ENCODE results near the gene COPS7A.
"Not testable (repeated sequence)": the region's sequence is repeated elsewhere in the genome, so short reads cannot be mapped to it uniquely, and the experiment has no call there.

The COPS7A gene

DNA sequence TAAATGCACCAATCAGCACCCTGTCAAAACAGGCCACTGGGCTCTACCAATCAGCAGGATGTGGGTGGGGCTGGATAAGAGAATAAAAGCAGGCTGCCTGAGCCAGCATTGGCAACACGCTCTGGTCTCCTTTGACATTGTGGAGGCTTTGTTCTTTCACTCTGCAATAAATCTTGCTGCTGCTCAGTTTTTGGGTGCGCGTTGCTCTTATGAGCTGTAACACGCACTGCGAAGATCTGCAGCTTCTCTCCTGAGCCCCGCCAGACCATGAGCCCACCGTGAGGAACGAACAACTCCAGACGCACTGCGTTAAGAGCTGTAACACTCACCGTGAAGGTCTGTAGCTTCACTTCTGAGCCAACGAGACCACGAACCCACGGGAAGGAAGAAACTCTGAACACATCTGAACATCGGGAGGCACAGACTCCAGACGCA lies 14.9 kb upstream of the COPS7A start:
- Histone ChIP-seq H3K27me3 (replicated peaks; ENCODE audit: control insufficient read depth, insufficient read depth, low read length) (no peaks in the 10 kb centered on the region), H3K4me3 (replicated peaks; ENCODE audit: low read depth, low read length) (no peak overlapping the region), H3K36me3 (ENCODE audit: control insufficient read depth, insufficient read depth, low read length) (no peaks in the 10 kb centered on the region)
- TF ChIP-seq, protein P1, sequence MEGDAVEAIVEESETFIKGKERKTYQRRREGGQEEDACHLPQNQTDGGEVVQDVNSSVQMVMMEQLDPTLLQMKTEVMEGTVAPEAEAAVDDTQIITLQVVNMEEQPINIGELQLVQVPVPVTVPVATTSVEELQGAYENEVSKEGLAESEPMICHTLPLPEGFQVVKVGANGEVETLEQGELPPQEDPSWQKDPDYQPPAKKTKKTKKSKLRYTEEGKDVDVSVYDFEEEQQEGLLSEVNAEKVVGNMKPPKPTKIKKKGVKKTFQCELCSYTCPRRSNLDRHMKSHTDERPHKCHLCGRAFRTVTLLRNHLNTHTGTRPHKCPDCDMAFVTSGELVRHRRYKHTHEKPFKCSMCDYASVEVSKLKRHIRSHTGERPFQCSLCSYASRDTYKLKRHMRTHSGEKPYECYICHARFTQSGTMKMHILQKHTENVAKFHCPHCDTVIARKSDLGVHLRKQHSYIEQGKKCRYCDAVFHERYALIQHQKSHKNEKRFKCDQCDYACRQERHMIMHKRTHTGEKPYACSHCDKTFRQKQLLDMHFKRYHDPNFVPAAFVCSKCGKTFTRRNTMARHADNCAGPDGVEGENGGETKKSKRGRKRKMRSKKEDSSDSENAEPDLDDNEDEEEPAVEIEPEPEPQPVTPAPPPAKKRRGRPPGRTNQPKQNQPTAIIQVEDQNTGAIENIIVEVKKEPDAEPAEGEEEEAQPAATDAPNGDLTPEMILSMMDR (IDR thresholded peaks at IDR 0.05; ENCODE audit: insufficient read depth, low read length, poor library complexity, severe bottlenecking), result no peak
- no peak for DNase-seq (ENCODE audit: extremely low read depth, insufficient read length)

DNA sequence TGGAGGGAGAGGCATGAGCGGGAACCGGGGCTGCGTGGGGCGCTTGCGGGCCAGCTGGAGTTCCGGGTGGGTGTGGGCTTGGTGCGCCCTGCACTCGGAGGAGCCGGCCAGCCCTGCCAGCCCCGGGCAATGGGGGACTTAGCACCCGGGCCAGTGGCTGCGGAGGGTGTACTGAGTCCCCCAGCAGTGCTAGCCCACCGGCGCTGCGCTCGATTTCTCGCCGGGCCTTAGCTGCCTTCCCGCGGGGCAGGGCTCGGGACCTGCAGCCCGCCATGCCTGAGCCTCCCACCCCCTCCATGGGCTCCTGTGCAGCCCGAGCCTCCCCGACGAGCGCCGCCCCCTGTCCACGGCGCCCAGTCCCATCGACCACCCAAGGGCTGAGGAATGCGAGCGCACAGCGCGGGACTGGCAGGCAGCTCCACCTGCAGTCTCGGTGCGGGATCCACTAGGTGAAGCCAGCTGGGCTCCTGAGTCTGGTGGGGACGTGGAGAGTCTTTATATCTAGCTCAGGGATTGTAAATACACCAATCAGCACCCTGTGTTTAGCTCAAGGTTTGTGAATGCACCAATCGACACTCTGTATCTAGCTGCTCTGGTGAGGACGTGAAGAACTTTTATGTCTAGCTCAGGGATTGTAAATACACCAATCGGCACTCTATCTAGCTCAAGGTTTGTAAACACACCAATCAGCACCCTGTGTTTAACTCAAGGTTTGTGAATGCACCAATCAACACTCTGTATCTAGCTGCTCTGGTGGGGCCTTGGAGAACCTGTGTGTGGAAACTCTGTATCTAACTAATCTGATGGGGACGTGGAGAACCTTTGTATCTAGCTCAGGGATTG lies 7.6 kb upstream of the COPS7A start:
- H3K36me3 ChIP-seq (ENCODE audit: control insufficient read depth, insufficient read depth, low read length); H3K27me3 ChIP-seq (replicated peaks; ENCODE audit: control insufficient read depth, insufficient read depth, low read length); DNase-seq (ENCODE audit: extremely low read depth, insufficient read length); H3K4me3 ChIP-seq (replicated peaks; ENCODE audit: low read depth, low read length): not testable (repeated sequence)

DNA sequence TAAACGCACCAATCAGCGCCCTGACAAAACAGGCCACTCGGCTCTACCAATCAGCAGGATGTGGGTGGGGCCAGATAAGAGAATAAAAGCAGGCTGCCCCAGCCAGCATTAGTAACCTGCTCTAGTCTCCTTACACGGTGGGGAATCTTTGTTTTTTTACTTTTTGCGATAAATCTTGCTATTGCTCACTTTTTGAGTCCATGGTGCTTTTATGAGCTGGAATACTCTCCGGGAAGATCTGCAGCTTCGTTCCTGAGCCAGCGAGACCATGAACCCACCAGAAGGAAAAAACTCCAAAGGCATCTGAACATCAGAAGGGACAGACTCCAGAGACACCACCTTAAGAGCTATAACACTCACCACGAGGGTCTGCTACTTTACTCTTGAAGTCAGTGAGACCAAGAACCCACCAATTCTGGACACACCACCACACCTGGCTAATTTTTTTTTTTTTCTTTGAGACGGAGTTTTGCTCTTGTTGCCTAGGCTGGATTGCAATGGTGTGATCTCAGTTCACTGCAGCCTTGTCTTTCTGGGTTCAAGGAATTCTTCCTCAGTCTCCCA lies 6.9 kb upstream of the COPS7A start:
- TF ChIP-seq, protein P1 (IDR thresholded peaks at IDR 0.05; ENCODE audit: insufficient read depth, low read length, poor library complexity, severe bottlenecking), result no peak
- H3K27me3 ChIP-seq (replicated peaks; ENCODE audit: control insufficient read depth, insufficient read depth, low read length), result no peaks in the 10 kb centered on the region
- DNase-seq (ENCODE audit: extremely low read depth, insufficient read length), result no peak
- no peak overlapping the region for H3K4me3 ChIP-seq (replicated peaks; ENCODE audit: low read depth, low read length)
- H3K36me3 ChIP-seq (ENCODE audit: control insufficient read depth, insufficient read depth, low read length), result no peaks in the 10 kb centered on the region

DNA sequence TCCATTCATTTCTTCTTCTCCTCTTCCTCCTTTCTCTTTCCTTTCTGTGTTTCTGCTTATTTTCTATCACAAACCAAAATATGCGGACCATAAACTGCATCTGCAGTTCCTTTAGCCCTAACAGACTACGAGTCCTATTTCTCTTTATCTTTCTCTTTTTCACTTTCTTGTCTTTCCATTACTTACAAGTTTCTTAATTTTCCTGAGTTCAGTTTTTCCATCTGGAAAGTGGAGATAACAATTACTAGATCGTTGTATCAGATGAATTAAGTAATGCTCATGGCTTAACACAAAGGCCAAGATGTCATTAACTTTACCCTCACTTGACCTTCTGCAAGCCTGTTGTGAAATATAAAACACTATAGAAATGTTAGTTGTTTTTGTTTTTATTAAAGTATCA lies 983 bp upstream of the COPS7A start:
- TF ChIP-seq, protein P1 (IDR thresholded peaks at IDR 0.05; ENCODE audit: insufficient read depth, low read length, poor library complexity, severe bottlenecking), result no peak
- H3K36me3 ChIP-seq (ENCODE audit: control insufficient read depth, insufficient read depth, low read length), result no peaks in the 10 kb centered on the region
- no peaks in the 10 kb centered on the region for H3K27me3 ChIP-seq (replicated peaks; ENCODE audit: control insufficient read depth, insufficient read depth, low read length)
- no peak overlapping the region for H3K4me3 ChIP-seq (replicated peaks; ENCODE audit: low read depth, low read length)
- DNase-seq (ENCODE audit: extremely low read depth, insufficient read length), result no peak

DNA sequence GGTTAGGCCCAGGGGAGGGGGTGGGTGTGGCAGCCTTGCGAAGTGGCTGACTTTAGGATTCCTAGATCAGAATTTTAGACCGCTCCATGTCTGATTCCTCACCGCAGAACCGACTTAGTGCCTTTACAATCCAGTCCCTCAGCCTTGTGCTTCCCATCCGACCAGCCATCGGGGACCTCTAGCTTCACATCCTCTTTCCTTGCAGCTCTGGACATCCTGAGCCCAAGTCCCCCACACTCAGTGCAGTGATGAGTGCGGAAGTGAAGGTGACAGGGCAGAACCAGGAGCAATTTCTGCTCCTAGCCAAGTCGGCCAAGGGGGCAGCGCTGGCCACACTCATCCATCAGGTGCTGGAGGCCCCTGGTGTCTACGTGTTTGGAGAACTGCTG lies 557 bp downstream of the COPS7A start:
- Histone ChIP-seq H3K36me3 (ENCODE audit: control insufficient read depth, insufficient read depth, low read length) (peaks cover 5% of the 10 kb centered on the region), H3K27me3 (replicated peaks; ENCODE audit: control insufficient read depth, insufficient read depth, low read length) (no peaks in the 10 kb centered on the region), H3K4me3 (replicated peaks; ENCODE audit: low read depth, low read length) (peak overlapping the region; percentile 80)
- DNase-seq (ENCODE audit: extremely low read depth, insufficient read length), result no peak
- TF ChIP-seq, protein P1 (IDR thresholded peaks at IDR 0.05; ENCODE audit: insufficient read depth, low read length, poor library complexity, severe bottlenecking), result no peak

DNA sequence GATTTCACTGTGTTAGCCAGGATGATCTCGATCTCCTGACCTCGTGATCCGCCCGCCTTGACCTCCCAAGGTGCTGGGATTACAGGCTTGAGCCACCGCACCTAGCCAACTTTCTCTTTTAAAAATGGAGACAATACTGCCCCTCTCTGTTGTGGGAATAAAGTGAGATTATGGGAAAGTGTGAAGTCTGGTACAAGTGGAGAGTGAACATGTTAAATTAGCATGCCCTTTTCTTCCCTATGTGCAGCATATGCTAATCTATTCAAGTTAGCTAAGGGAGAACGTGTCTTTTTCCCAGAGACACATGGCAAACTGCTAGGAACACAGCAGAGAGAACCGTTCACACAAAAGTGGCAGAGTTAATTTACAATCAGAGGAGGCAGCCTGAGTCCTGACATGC lies 1.5 kb downstream of the COPS7A start:
- Histone ChIP-seq H3K27me3 (replicated peaks; ENCODE audit: control insufficient read depth, insufficient read depth, low read length) (no peaks in the 10 kb centered on the region), H3K4me3 (replicated peaks; ENCODE audit: low read depth, low read length) (no peak overlapping the region), H3K36me3 (ENCODE audit: control insufficient read depth, insufficient read depth, low read length) (peaks cover 9% of the 10 kb centered on the region)
- TF ChIP-seq, protein P1 (IDR thresholded peaks at IDR 0.05; ENCODE audit: insufficient read depth, low read length, poor library complexity, severe bottlenecking), result no peak
- no peak for DNase-seq (ENCODE audit: extremely low read depth, insufficient read length)
